GM18511 (cell line): ENCODE results near the gene MAN1A1.
A peak's percentile ranks its signal among the peaks of the same experiment; 100 is the strongest.

Source experiments
- ATAC-seq: cut with Tn5 transposase; IDR thresholded peaks from one replicate; pipeline ENCODE4 v1.9.1; 2021; ENCODE audit warnings: mild to moderate bottlenecking, moderate library complexity; ENCODE audit not compliant: unreplicated experiment

MAN1A1 gene

GRCh38 chr6:119327810-119328209 is 21.8 kb downstream of the MAN1A1 start:
- no peak for ATAC-seq

GRCh38 chr6:119326291-119327005 is 23.1 kb downstream of the MAN1A1 start:
- ATAC-seq = no peak

- no peak for ATAC-seq
These were observed 23.8 kb downstream of the MAN1A1 start for GRCh38 chr6:119325559-119326265.

GRCh38 chr6:119324718-119325117 is 24.8 kb downstream of the MAN1A1 start:
- no peak for ATAC-seq

- no peak for ATAC-seq
These were observed 25.6 kb downstream of the MAN1A1 start for GRCh38 chr6:119323931-119324330.

DNA sequence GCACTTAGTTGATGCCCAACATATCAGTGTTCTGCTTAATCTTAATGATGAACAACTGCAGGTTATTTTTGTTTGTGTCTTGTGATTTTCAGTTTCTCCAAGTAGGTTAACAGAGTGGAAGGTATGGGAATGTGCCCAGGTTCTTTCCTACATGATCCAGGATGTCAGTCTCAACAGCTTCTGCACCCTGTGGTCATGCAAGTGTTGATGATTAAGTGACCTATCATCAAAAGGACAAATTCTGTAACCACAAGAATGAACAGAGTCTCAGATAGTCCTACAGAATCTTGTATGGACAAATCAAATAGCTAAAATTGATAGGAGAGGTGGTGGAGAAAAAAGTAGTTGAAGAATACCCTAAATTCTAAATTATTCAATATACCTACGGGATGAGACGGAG is 26.1 kb downstream of the MAN1A1 start:
- ATAC-seq = no peak

DNA sequence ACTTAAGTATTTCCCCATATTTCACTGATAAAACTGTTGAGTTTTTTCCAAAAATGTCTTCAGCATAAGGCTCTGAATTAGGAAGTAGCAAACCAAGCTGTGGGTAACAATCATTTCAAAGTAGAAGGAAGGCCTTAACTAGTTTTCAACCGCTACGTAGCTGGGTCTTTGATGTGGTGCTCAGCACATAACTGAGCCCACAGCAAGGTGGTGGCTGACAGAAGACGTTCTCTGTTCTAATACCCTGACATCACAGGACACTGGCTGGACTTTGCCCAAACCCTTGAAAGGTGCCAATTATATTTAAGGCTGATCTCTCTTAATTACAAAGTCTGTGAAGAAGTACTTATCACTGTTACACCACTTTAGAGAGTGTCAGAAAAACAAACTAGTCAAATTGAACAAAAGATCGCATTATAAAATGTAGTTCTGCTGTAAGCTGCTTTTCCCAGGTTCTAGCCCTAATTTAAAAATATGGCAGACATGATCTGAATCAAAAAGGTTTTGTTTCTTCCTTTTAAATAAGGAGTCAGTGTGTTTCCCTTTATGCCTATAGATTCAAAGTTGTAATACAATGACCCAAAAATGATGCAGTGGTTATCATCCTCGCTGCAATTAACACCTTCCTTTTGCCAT is 26.7 kb downstream of the MAN1A1 start:
- ATAC-seq = no peak

DNA sequence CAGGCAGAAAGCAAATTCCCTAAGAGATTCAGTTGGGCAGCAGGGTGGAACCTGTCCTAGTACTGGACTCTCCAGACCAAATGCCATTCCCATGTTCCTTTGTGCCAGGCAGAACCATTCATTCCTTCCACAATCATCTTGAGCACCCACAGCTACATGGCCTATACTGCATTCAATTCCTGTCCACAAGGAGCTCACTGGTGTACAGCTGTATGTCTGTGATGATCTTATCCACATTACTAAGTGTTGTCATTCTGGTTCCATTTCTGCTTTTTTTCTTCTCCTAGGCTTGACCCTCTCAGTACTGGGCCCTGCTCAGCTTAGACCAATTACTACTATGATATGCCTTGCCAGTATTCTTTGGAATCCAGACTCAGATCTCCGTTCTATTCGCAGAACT is 27.5 kb downstream of the MAN1A1 start:
- ATAC-seq = no peak

GRCh38 chr6:119319694-119320093 is 29.9 kb downstream of the MAN1A1 start:
- ATAC-seq = no peak

- no peak for ATAC-seq
These were observed 30.8 kb downstream of the MAN1A1 start for GRCh38 chr6:119318730-119319129.

- ATAC-seq = no peak
These were observed 31.4 kb downstream of the MAN1A1 start for GRCh38 chr6:119318176-119318575.

GRCh38 chr6:119317007-119317406 is 32.6 kb downstream of the MAN1A1 start:
- ATAC-seq = no peak

- ATAC-seq = peak; percentile 48
These were observed 34.7 kb downstream of the MAN1A1 start for GRCh38 chr6:119314885-119315272.

GRCh38 chr6:119313937-119314884 is 35.4 kb downstream of the MAN1A1 start:
- ATAC-seq = peak; percentile 66

DNA sequence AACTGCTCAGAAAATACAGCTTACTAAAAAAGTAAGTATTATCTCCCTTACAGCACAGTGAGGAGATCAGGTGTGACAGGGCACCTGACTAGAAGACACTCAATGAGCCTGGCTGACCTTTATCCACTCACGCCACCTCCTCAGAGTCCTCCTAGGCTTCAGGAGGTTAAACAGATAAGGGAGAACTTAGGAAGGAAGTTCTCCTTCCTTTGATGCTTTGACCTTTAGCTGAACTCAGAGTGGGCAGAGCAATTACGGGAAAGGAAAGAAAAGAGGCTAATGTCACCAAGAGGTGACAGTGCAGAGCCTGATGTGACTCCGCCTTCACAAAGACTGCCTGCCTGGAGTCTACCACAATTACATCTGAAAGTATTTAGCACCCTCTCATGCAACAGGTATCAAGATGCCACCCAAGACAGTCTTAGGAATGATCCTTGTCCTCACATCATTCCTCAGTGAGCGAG is 36.7 kb downstream of the MAN1A1 start:
- ATAC-seq = peak; percentile 48

GRCh38 chr6:119312441-119312840 is 37.1 kb downstream of the MAN1A1 start:
- no peak for ATAC-seq

GRCh38 chr6:119311514-119312142 is 37.9 kb downstream of the MAN1A1 start:
- no peak for ATAC-seq

DNA sequence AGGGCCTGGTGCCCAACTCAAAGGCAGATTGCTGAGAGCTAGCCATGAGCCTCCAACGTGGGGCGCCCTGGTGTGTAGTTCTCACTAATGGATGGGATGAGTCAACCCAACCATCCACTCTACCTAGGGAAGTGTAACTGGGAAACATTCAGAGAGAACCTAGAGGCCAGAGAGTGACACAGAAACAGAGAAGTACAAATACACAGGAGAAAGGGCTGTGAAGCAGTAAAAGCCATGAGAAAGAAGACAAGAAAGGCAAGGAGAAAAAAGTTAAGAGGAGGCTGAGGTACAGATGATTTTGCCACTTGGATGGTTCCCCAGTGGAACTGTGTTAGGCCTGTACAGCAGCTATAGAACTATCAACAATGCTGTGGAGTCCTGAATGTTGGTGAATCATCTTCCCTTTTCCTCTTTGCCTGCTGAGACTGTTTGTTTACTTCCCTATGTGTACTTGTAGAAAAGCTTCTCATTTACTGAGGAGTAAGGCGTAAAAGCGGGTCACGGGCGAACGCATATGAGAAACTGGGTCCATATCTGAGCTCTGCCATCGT is 39.0 kb downstream of the MAN1A1 start:
- ATAC-seq = no peak

GRCh38 chr6:119308991-119309657 is 40.4 kb downstream of the MAN1A1 start:
- ATAC-seq = peak; percentile 29
